Astrocyte of the cerebellum (primary cell): ENCODE results near the gene RGS9BP.
A peak's percentile ranks its signal among the peaks of the same experiment; 100 is the strongest.

Experiments
- DNase-seq: peaks from one replicate; pipeline ENCODE4 v3.0.0-alpha.2; 2011; ENCODE audit warnings: low read depth
- H3K4me3 ChIP-seq: 2 replicates; pipeline ENCODE4 v1.5.1; 2011; ENCODE audit warnings: mild to moderate bottlenecking, low read depth, low read length, moderate library complexity
- CTCF ChIP-seq: IDR thresholded peaks from 2 replicates; pipeline ENCODE4 v1.5.1; 2012; ENCODE audit warnings: low read length, low read depth, moderate library complexity, mild to moderate bottlenecking; ENCODE audit errors: missing control alignments
- in situ Hi-C: cut with HindIII; loops from 2 replicates; pipeline ENCODE4 v1.10.0; 2017; ENCODE audit warnings: low sequenced_read_pairs

Gene RGS9BP

DNA sequence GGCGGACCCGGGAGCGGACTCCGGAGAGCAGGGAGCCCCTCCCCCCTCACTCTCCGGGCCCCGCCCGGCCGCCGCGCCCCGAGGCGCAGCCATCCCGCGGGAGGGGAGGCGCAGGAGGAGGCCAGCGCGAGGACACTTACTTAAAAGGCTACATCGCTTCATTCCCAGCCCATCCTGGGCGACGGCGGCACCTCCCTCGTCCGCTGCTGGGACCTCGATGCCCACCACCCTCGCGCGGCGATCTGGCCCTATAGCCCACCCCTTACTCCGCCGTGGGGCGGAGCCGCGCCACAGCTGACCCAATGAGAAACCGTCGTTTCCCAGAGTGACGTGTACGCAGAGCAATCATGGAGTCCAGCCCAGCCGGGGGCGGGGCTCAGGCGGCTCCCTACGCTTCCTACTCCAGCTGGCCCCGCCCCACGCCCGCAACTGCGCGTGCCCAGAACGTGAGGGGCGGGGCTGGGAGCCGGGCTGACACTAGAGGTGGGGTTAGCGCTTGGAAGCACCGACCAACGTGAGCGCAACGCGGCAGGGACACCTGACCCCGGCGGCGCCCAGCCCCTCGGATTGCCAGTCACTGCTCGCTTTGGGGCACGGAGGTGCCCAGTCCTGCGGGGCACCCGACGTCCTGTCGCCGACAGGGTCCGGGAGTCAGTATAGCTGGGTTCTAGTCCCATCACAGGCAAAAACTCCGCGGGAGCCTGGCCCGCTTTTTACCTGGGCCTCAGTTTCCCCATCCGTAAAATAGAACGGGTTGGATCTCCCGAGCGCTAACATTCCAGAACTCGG is 523 bp upstream of the RGS9BP start, which contains the start of gene ANKRD27:
Gene ANKRD27, minus strand, starts transcription at position 250 of the 789 bp plus-strand sequence. CDS start 16,165 bp downstream, outside the sequence.
- DNase-seq = peak; percentile 96
- no peak for TF ChIP-seq CTCF
- in situ Hi-C loops = no loop called here
- peak within 1 kb of the TSS; percentile 78 for H3K4me3 ChIP-seq

- TF ChIP-seq CTCF = no peak
- DNase-seq = no peak
- in situ Hi-C loops = no loop called here
Observed at GRCh38 chr19:32676186-32676894, 692 bp downstream of the RGS9BP start.

GRCh38 chr19:32676895-32677359 is 1.3 kb downstream of the RGS9BP start:
- DNase-seq = no peak
- no peak overlapping the region for H3K4me3 ChIP-seq
- in situ Hi-C loops = no loop called here
- no peak for TF ChIP-seq CTCF

More at GRCh38 chr19:32676186-32676894, 692 bp downstream of the RGS9BP start:
- peak overlapping the region; percentile 78 for H3K4me3 ChIP-seq

DNA sequence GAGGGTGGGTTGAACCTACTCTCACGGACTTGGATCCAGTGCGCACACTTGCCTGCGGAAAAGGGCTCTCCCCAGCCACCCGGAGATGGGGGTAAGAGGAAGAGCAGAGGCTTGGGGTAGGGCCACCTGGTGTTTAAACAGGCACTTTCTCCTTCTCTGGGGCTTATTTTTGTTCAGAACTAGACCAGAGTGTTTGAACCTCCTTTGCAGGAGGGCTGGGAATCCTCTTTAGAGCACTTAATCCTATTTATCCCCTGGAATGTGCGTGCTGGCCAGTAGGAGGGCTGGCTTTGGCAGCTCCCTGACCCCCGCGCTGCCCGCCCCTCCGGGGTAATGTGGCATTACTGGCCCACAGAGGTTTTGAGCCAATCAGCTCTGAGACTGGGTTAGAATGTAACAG is 2.0 kb downstream of the RGS9BP start:
- in situ Hi-C loops = no loop called here
- no peak for DNase-seq
- TF ChIP-seq CTCF = no peak
- H3K4me3 ChIP-seq = no peak overlapping the region

DNA sequence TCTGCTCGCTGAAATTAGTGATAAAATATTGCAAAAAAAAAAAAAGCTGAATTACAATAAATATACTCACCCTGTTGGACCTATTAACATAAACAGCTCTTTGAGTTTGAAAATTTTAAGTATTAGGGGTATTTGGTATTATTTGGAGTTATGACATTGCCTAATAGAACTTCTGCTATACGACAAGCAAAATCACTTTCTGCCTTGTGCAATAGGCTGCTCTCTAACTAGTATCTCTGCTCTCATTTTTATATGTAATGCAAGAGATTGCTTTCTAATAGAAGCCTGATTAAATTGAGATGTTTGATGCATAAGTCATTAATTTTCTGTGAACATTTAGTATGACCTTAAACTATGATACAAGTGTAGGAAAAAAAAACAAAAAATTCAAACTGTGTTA is 5.3 kb downstream of the RGS9BP start:
- TF ChIP-seq CTCF = no peak
- in situ Hi-C loops = no loop called here
- DNase-seq = no peak
- no peak overlapping the region for H3K4me3 ChIP-seq

- in situ Hi-C loops = no loop called here
- no peak overlapping the region for H3K4me3 ChIP-seq
- TF ChIP-seq CTCF = no peak
- DNase-seq = no peak
Observed at GRCh38 chr19:32682317-32682716, 6.7 kb downstream of the RGS9BP start.
